Uterus (tissue), 2 donors: ENCODE measurements around the gene CRYBA4.

ENCODE experiments used
- CTCF ChIP-seq, 4 experiments: fragments of 200-600 bp in 2 of 4; fragments of 450-650 bp in 2 of 4; sonication (generic) in 2 of 4; IDR thresholded peaks; one replicate each; pipeline ENCODE4 v1.5.1; 2016 to 2019; ENCODE audit warnings: antibody characterized with exemption in 4 of 4, mild to moderate bottlenecking in 2 of 4, moderate library complexity in 1 of 4
- POLR2A ChIP-seq, 2 donors: fragments of 450-650 bp; IDR thresholded peaks; one replicate each; pipeline ENCODE4 v1.6.1; 2016; ENCODE audit warnings: antibody characterized with exemption in 2 of 2, mild to moderate bottlenecking in 1 of 2, moderate library complexity in 1 of 2

DNA sequence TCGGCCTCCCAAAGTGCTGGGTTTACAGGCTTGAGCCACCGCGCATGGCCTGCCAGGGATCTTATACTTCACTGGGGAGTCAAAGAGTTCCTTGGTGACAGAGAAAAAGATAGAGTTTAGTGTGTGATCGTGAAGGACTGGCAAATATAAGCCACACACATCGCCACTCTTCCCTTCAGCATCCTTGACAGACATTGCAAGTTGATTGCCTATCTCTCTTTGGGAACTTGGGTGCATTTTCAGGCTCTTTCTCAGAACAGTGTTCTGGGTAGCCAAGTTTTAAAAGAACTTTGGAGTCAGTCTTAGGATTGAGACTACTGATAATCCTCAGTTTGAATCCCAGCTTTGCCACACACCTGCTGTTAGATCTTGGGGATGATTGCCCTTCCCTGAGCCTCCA lies 55.5 kb downstream of the CRYBA4 start:
- TF ChIP-seq CTCF (IDR thresholded peaks at IDR 0.05) (no peak), POLR2A (IDR thresholded peaks at IDR 0.05) (no peak)
